ENCODE measurements around the gene TBX18.

TBX18 gene

GRCh38 chr6:84638286-84638685 lies 126.1 kb downstream of the TBX18 start:
- no peak for TF ChIP-seq CTCF (IDR thresholded peaks at IDR 0.05)
- no peak overlapping the region for H3K27ac ChIP-seq
- no peak overlapping the region for H3K9ac ChIP-seq
- H3K36me3 ChIP-seq (ENCODE audit: control insufficient read depth, insufficient read depth, low read length): no peaks in the 10 kb centered on the region
- no peak overlapping the region for H3K4me3 ChIP-seq (ENCODE audit: low read depth, low read length)
- no peaks in the 10 kb centered on the region for H3K79me2 ChIP-seq
- H2AFZ ChIP-seq: no peak overlapping the region
- no peak overlapping the region for H3K4me2 ChIP-seq (ENCODE audit: low read length)
- H3K4me1 ChIP-seq: no peaks in the 10 kb centered on the region
- no peaks in the 10 kb centered on the region for H3K9me3 ChIP-seq (ENCODE audit: control insufficient read depth, low read length)
- no peaks in the 10 kb centered on the region for H3K27me3 ChIP-seq (ENCODE audit: control insufficient read depth, insufficient read depth, low read length)
